Body of pancreas (tissue), 4 donors: Measurements from ENCODE around the gene CHTF8. TPM values are rescaled to one million over a fixed set of nuclear protein-coding genes. Genes with fewer than 3 reads are reported as not detected.

Source experiments
- ATAC-seq: fragments of 150-250 bp; one replicate; pipeline ENCODE4 v1.9.1; 2016
- DNase-seq, 4 donors: peaks; one replicate each; pipeline ENCODE4 v3.0.0-alpha.2; 2019
- H3K27ac ChIP-seq, 4 donors: fragments of 200-600 bp; sonication (generic); 1 replicate in 3 of 4; 2 replicates in 1 of 4; pipeline versions ENCODE4 v1.5.1 to v1.6.1; 2016 to 2019; ENCODE audit warnings: mild to moderate bottlenecking in 1 of 4, mixed read lengths in 1 of 4, moderate library complexity in 1 of 4
- H3K27me3 ChIP-seq, 2 donors: fragments of 200-600 bp; sonication (generic); one replicate each; pipeline ENCODE4 v1.6.0; 2016; ENCODE audit warnings: mild to moderate bottlenecking in 1 of 2
- H3K36me3 ChIP-seq, 2 donors: fragments of 200-600 bp; sonication (generic); replicated peaks in 1 of 2; 2 replicates each; pipeline ENCODE4 v1.5.1; 2016; ENCODE audit warnings: low read depth in 2 of 2; ENCODE audit not compliant: insufficient read depth in 1 of 2
- H3K4me1 ChIP-seq: fragments of 200-600 bp; sonication (generic); one replicate; pipeline ENCODE4 v1.6.0; 2016
- H3K4me3 ChIP-seq, 2 donors: fragments of 200-600 bp; sonication (generic); 1 replicate in 1 of 2; 2 replicates in 1 of 2; pipeline ENCODE4 v1.5.1; 2016 to 2019
- H3K9me3 ChIP-seq, 3 donors: fragments of 200-600 bp; sonication (generic); 1 replicate in 2 of 3; 2 replicates in 1 of 3; pipeline ENCODE4 v1.5.1; 2016
- CTCF ChIP-seq, 7 experiments: fragments of 450-650 bp in 4 of 7; fragments of 200-600 bp in 3 of 7; sonication (generic) in 3 of 7; IDR thresholded peaks; one replicate each; pipeline ENCODE4 v1.5.1; 2016 to 2019; ENCODE audit warnings: antibody characterized with exemption in 7 of 7
- POLR2A ChIP-seq, 3 donors: fragments of 450-650 bp; IDR thresholded peaks; one replicate each; pipeline ENCODE4 v1.6.1; 2016; ENCODE audit warnings: antibody characterized with exemption in 3 of 3, mild to moderate bottlenecking in 2 of 3
- WGBS, 2 donors: methylation state at CpG; one replicate each; pipeline ENCODE4 v1.1.5; 2017; 5-methylcytosine and 5-hydroxymethylcytosine counted together
- intact Hi-C: fragments of 100-400 bp; cut with DNase I; formaldehyde crosslinking; loops from one replicate; pipeline ENCODE4 v1.15.1; 2023
- total RNA-seq, 2 donors: library from RNA; depleted of rRNA; stranded (reverse); fragments of >200 nt; gene quantifications; one replicate each; pipeline ENCODE4 v1.1.0, GENCODE V29; 2016

Gene CHTF8
- total RNA-seq, 2 donors from 2014 or later, result 35.3 to 39.4 TPM

GRCh38 chr16:69118468-69118867 lies 13.9 kb downstream of the CHTF8 start:
- TF ChIP-seq CTCF (IDR thresholded peaks at IDR 0.05), result no peak
- TF ChIP-seq POLR2A (IDR thresholded peaks at IDR 0.05), result no peak
- DNase-seq, result peak in 3 of 4 donors; percentile 47 to 55 (median 51)
- H3K36me3 ChIP-seq, result no peaks in the 10 kb centered on the region
- no peaks in the 10 kb centered on the region for H3K9me3 ChIP-seq
- peaks cover 27% of the 10 kb centered on the region for H3K4me1 ChIP-seq
- 41 to 42% methylated on average over 2 of the region's 2 CpGs for WGBS, 2 donors
- intact Hi-C loops, result no loop called here
- no peaks in the 10 kb centered on the region for H3K27me3 ChIP-seq
- H3K4me3 ChIP-seq, result no peak overlapping the region
- H3K27ac ChIP-seq, result peak overlapping the region in 3 of 4 donors; percentile 27 to 65 (median 48)
- peak; percentile 49 for ATAC-seq

- Histone ChIP-seq H3K4me3 (no peak overlapping the region), H3K4me1 (peaks cover 37% of the 10 kb centered on the region), H3K9me3 (no peaks in the 10 kb centered on the region), H3K36me3 (no peaks in the 10 kb centered on the region), H3K27ac (no peak overlapping the region), H3K27me3 (no peaks in the 10 kb centered on the region)
- DNase-seq (no peak), ATAC-seq (no peak)
- TF ChIP-seq CTCF (IDR thresholded peaks at IDR 0.05) (no peak), POLR2A (IDR thresholded peaks at IDR 0.05) (no peak)
- intact Hi-C loops, result no loop called here
- WGBS, 2 donors, result 45 to 55% methylated on average over 4 to 6 of the region's 6 CpGs
Measured at GRCh38 chr16:69116906-69117305, 15.5 kb downstream of the CHTF8 start.

GRCh38 chr16:69116256-69116875 lies 16.0 kb downstream of the CHTF8 start:
- DNase-seq (no peak), ATAC-seq (no peak)
- H3K9me3 ChIP-seq, result no peaks in the 10 kb centered on the region
- H3K36me3 ChIP-seq, result no peaks in the 10 kb centered on the region
- 80 to 81% methylated on average over 7 of the region's 7 CpGs for WGBS, 2 donors
- H3K27ac ChIP-seq, result no peak overlapping the region
- no peak overlapping the region for H3K4me3 ChIP-seq
- no peak for TF ChIP-seq CTCF (IDR thresholded peaks at IDR 0.05)
- no peak for TF ChIP-seq POLR2A (IDR thresholded peaks at IDR 0.05)
- intact Hi-C loops, result no loop called here
- no peaks in the 10 kb centered on the region for H3K27me3 ChIP-seq
- peaks cover 40% of the 10 kb centered on the region for H3K4me1 ChIP-seq

- Histone ChIP-seq H3K9me3 (no peaks in the 10 kb centered on the region), H3K27me3 (no peaks in the 10 kb centered on the region), H3K27ac (no peak overlapping the region), H3K4me3 (no peak overlapping the region), H3K4me1 (peaks cover 40% of the 10 kb centered on the region), H3K36me3 (no peaks in the 10 kb centered on the region)
- DNase-seq (no peak), ATAC-seq (no peak)
- WGBS, 2 donors, result 30 to 40% methylated on average over 1 of the region's 1 CpG
- intact Hi-C loops, result no loop called here
- TF ChIP-seq CTCF (IDR thresholded peaks at IDR 0.05) (no peak), POLR2A (IDR thresholded peaks at IDR 0.05) (no peak)
Measured at GRCh38 chr16:69115837-69116236, 16.6 kb downstream of the CHTF8 start.

DNA sequence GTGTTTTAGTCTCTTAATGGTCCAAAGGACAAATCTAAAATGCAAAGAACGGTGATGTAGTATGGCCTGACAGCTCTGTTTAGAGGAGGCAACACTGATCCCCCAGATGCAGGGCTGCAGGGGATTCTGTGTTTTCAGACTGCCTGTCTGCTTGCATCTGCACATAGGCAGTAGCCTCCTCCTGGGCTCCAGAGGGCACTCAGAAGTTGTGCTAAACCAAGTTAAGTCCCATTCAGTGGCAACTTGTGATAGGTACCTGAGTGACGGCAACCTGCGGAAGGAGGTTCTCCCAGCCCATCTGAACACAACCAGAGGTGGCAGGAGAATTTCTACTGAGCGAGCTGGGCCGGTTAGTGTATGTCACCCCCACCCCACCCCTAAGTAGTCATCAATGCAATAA lies 17.0 kb downstream of the CHTF8 start:
- H3K4me3 ChIP-seq, result no peak overlapping the region
- DNase-seq (no peak), ATAC-seq (no peak)
- H3K4me1 ChIP-seq, result peaks cover 40% of the 10 kb centered on the region
- H3K27me3 ChIP-seq, result no peaks in the 10 kb centered on the region
- no peaks in the 10 kb centered on the region for H3K9me3 ChIP-seq
- intact Hi-C loops, result no loop called here
- no peak overlapping the region for H3K27ac ChIP-seq
- 91 to 94% methylated on average over 3 to 5 of the region's 5 CpGs for WGBS, 2 donors
- TF ChIP-seq CTCF (IDR thresholded peaks at IDR 0.05) (no peak), POLR2A (IDR thresholded peaks at IDR 0.05) (no peak)
- no peaks in the 10 kb centered on the region for H3K36me3 ChIP-seq
